Ishikawa (cell line): ENCODE results near the gene SH3TC2.

Experiments
- CEBPB ChIP-seq: IDR thresholded peaks from 2 replicates; pipeline ENCODE4 v1.6.1; 2012
- CREB1 ChIP-seq: IDR thresholded peaks from 2 replicates; pipeline ENCODE4 v1.6.1; 2012; ENCODE audit warnings: low read depth
- EGR1 ChIP-seq: IDR thresholded peaks from 2 replicates; pipeline ENCODE4 v1.6.1; 2012
- EP300 ChIP-seq: IDR thresholded peaks from 2 replicates; pipeline ENCODE4 v1.6.1; 2012; ENCODE audit warnings: borderline replicate concordance
- FOXM1 ChIP-seq: IDR thresholded peaks from 2 replicates; pipeline ENCODE4 v1.6.1; 2012; ENCODE audit warnings: low read depth, borderline replicate concordance
- NFIC ChIP-seq: IDR thresholded peaks from 2 replicates; pipeline ENCODE4 v1.6.1; 2012
- RAD21 ChIP-seq: IDR thresholded peaks from 2 replicates; pipeline ENCODE4 v1.6.1; 2012; ENCODE audit warnings: low read depth
- TAF1 ChIP-seq: IDR thresholded peaks from 2 replicates; pipeline ENCODE4 v1.6.1; 2012; ENCODE audit warnings: low read depth, mild to moderate bottlenecking
- TCF12 ChIP-seq: IDR thresholded peaks from 2 replicates; pipeline ENCODE4 v1.6.1; 2012; ENCODE audit warnings: low read depth
- TEAD4 ChIP-seq: IDR thresholded peaks from 2 replicates; pipeline ENCODE4 v1.6.1; 2012
- YY1 ChIP-seq: IDR thresholded peaks from 2 replicates; pipeline ENCODE4 v1.6.1; 2012; ENCODE audit warnings: low read depth
- ZBTB7A ChIP-seq: IDR thresholded peaks from 2 replicates; pipeline ENCODE4 v1.6.1; 2012; ENCODE audit warnings: low read depth
- TF ChIP-seq, protein P1 (sequence below): IDR thresholded peaks from 2 replicates; pipeline ENCODE4 v1.6.1; 2012
- TF ChIP-seq, protein P2 (sequence below): IDR thresholded peaks from 2 replicates; pipeline ENCODE4 v1.6.1; 2012
- TF ChIP-seq, protein P3 (sequence below): IDR thresholded peaks from 2 replicates; pipeline ENCODE4 v1.6.1; 2012; ENCODE audit warnings: low read depth, mild to moderate bottlenecking

The SH3TC2 gene

GRCh38 chr5:149042865-149043264, 20.0 kb downstream of the SH3TC2 start:
- TF ChIP-seq EGR1 (no peak), FOXM1 (no peak), TAF1 (no peak), CREB1 (no peak), TEAD4 (no peak)
- TF ChIP-seq, protein P1, sequence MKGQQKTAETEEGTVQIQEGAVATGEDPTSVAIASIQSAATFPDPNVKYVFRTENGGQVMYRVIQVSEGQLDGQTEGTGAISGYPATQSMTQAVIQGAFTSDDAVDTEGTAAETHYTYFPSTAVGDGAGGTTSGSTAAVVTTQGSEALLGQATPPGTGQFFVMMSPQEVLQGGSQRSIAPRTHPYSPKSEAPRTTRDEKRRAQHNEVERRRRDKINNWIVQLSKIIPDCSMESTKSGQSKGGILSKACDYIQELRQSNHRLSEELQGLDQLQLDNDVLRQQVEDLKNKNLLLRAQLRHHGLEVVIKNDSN, result no peak
- TF ChIP-seq, protein P2, sequence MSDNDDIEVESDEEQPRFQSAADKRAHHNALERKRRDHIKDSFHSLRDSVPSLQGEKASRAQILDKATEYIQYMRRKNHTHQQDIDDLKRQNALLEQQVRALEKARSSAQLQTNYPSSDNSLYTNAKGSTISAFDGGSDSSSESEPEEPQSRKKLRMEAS, result no peak

GRCh38 chr5:149041242-149041641, 21.6 kb downstream of the SH3TC2 start:
- TF ChIP-seq, protein P3, sequence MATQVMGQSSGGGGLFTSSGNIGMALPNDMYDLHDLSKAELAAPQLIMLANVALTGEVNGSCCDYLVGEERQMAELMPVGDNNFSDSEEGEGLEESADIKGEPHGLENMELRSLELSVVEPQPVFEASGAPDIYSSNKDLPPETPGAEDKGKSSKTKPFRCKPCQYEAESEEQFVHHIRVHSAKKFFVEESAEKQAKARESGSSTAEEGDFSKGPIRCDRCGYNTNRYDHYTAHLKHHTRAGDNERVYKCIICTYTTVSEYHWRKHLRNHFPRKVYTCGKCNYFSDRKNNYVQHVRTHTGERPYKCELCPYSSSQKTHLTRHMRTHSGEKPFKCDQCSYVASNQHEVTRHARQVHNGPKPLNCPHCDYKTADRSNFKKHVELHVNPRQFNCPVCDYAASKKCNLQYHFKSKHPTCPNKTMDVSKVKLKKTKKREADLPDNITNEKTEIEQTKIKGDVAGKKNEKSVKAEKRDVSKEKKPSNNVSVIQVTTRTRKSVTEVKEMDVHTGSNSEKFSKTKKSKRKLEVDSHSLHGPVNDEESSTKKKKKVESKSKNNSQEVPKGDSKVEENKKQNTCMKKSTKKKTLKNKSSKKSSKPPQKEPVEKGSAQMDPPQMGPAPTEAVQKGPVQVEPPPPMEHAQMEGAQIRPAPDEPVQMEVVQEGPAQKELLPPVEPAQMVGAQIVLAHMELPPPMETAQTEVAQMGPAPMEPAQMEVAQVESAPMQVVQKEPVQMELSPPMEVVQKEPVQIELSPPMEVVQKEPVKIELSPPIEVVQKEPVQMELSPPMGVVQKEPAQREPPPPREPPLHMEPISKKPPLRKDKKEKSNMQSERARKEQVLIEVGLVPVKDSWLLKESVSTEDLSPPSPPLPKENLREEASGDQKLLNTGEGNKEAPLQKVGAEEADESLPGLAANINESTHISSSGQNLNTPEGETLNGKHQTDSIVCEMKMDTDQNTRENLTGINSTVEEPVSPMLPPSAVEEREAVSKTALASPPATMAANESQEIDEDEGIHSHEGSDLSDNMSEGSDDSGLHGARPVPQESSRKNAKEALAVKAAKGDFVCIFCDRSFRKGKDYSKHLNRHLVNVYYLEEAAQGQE, result no peak
- TF ChIP-seq, protein P2, result no peak
- TF ChIP-seq RAD21 (no peak), EP300 (no peak), TAF1 (no peak), EGR1 (no peak), CREB1 (no peak), FOXM1 (no peak), TEAD4 (no peak), TCF12 (no peak), ZBTB7A (no peak), CEBPB (no peak), YY1 (no peak), NFIC (no peak)
- TF ChIP-seq, protein P1, result no peak

GRCh38 chr5:149040421-149040820, 22.4 kb downstream of the SH3TC2 start:
- TF ChIP-seq TCF12, result no peak
- TF ChIP-seq, protein P1, result no peak
- TF ChIP-seq TAF1, result no peak
- TF ChIP-seq EGR1, result no peak
- TF ChIP-seq CREB1, result no peak
- no peak for TF ChIP-seq YY1
- no peak for TF ChIP-seq EP300
- TF ChIP-seq, protein P3, result no peak
- no peak for TF ChIP-seq RAD21
- TF ChIP-seq NFIC, result no peak
- TF ChIP-seq TEAD4, result no peak
- TF ChIP-seq ZBTB7A, result no peak
- TF ChIP-seq CEBPB, result no peak
- TF ChIP-seq, protein P2, result no peak
- no peak for TF ChIP-seq FOXM1

DNA sequence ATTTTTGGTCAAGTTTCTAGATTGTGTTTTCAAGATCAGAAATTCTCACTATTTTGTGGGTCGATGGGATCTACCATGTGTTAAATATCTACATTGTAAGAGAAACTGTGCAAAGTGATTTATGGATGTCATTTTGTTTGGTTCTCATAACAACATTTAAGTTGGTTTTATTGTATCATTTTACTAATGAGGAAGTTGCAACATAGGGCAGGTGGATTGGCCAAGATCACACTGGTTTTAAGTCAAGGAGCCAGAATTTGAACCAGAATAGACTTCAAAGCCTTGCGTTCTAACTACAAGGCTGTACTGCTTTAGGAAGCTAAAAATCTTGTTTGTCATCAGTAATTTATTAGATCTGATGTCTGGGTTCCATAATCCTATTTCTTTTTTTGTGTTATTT, 23.4 kb downstream of the SH3TC2 start:
- peak; percentile 90 for TF ChIP-seq CEBPB
- no peak for TF ChIP-seq CREB1

GRCh38 chr5:149038336-149039080, 24.4 kb downstream of the SH3TC2 start:
- no peak for TF ChIP-seq EGR1
- TF ChIP-seq ZBTB7A, result no peak
- TF ChIP-seq NFIC, result peak; percentile 57; the same call in 1 of the 2 replicates

DNA sequence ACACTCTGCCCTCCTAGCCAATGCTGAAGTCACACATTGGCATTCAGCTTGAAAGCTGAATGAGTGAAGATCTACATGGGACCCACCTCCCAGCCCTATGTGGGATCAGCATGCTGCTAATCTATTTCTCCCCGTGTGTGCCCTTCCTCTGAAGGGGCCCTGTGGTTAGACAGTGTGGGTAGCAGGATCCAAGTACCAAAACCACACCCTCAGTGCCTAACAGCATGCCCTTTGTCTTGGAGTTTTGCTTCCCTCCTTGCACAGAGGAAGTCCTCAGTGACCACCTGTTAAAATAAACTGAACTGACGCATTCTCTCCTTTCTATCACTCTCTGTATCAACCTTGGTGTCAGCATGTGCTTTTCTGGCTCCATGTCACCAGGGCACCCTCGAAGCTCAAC, 25.0 kb downstream of the SH3TC2 start:
- TF ChIP-seq, protein P2, result 0 out of 2 replicates have a peak, but pooled peaks have one; percentile 20
- TF ChIP-seq, protein P1, result no peak
